SU-DHL-6 (cell line): ENCODE data around the gene TBL3.

ENCODE experiments used
- CTCF ChIP-seq: fragments of 200-600 bp; sonication (generic); IDR thresholded peaks from one replicate; pipeline ENCODE4 v1.5.1; 2017; ENCODE audit warnings: antibody characterized with exemption, mild to moderate bottlenecking, low read length, moderate library complexity; ENCODE audit not compliant: insufficient read depth, poor library complexity, severe bottlenecking
- EZH2phosphoT487 ChIP-seq: fragments of 200-600 bp; sonication (generic), shearing (Covaris generic); conservative IDR thresholded peaks from 2 replicates; pipeline ENCODE4 v1.6.1; 2018; ENCODE audit warnings: mild to moderate bottlenecking, antibody characterized with exemption, low read length, moderate library complexity, mixed read lengths

- no peak for TF ChIP-seq CTCF
- no peak for TF ChIP-seq EZH2phosphoT487
These were observed 41.7 kb downstream of the TBL3 start for GRCh38 chr16:2013527-2013926.
